Left hindlimb (tissue), 1 donor: Measurements from ENCODE around the gene FAM222A.
A peak's percentile ranks its signal among the peaks of the same experiment; 100 is the strongest.

Source experiments
- DNase-seq: peaks from one replicate; pipeline ENCODE4 v3.0.0-alpha.2; 2018

Gene FAM222A

GRCh38 chr12:109738878-109739665 is 25.4 kb downstream of the FAM222A start:
- DNase-seq: no peak

GRCh38 chr12:109739747-109740693 is 26.4 kb downstream of the FAM222A start:
- DNase-seq: no peak

- DNase-seq: no peak
Measured at GRCh38 chr12:109740694-109741245, 27.1 kb downstream of the FAM222A start.

- DNase-seq: no peak
Measured at GRCh38 chr12:109741286-109741969, 27.8 kb downstream of the FAM222A start.

GRCh38 chr12:109741970-109742703 is 28.5 kb downstream of the FAM222A start:
- DNase-seq: peak; percentile 13

- peak; percentile 20 for DNase-seq
Measured at GRCh38 chr12:109743076-109743910, 29.7 kb downstream of the FAM222A start.

- DNase-seq: peak; percentile 18
Measured at GRCh38 chr12:109744026-109744425, 30.4 kb downstream of the FAM222A start.

- DNase-seq: peak; percentile 15
Measured at GRCh38 chr12:109744986-109745942, 31.6 kb downstream of the FAM222A start.

GRCh38 chr12:109752117-109753053 is 38.8 kb downstream of the FAM222A start:
- DNase-seq: no peak

GRCh38 chr12:109753054-109753401 is 39.4 kb downstream of the FAM222A start:
- DNase-seq: no peak

GRCh38 chr12:109753959-109754358 is 40.3 kb downstream of the FAM222A start:
- DNase-seq: no peak

- DNase-seq: no peak
Measured at GRCh38 chr12:109756457-109756856, 42.8 kb downstream of the FAM222A start.

- no peak for DNase-seq
Measured at GRCh38 chr12:109757671-109758265, 44.1 kb downstream of the FAM222A start.

GRCh38 chr12:109758426-109759420 is 45.1 kb downstream of the FAM222A start:
- DNase-seq: no peak

GRCh38 chr12:109759595-109759994 is 46.0 kb downstream of the FAM222A start:
- no peak for DNase-seq

GRCh38 chr12:109760031-109760929 is 46.7 kb downstream of the FAM222A start:
- DNase-seq: peak; percentile 46
